SK-N-SH (cell line): ENCODE measurements around the gene LIPE.

ENCODE experiments used
- CHD2 ChIP-seq: fragments of 150-350 bp; IDR thresholded peaks from 2 replicates; pipeline ENCODE4 v1.6.1; 2018; ENCODE audit warnings: low read length; ENCODE audit not compliant: partially characterized antibody
- CTCF ChIP-seq: fragments of 200-600 bp; sonication (generic); IDR thresholded peaks from 2 replicates; pipeline ENCODE4 v1.6.1; 2017; ENCODE audit warnings: antibody characterized with exemption, mild to moderate bottlenecking, moderate library complexity
- EP300 ChIP-seq, 2 experiments: IDR thresholded peaks; 2 replicates each; pipeline versions ENCODE4 v1.4.0 to v1.6.1; 2012; ENCODE audit warnings: borderline replicate concordance in 1 of 2, low read depth in 1 of 2, low read length in 1 of 2
- EZH2phosphoT487 ChIP-seq: fragments of 200-600 bp; sonication (generic); IDR thresholded peaks from 2 replicates; pipeline ENCODE4 v1.6.1; 2017; ENCODE audit warnings: low read depth, mixed run types, mild to moderate bottlenecking, antibody characterized with exemption, moderate library complexity, borderline replicate concordance
- GABPA ChIP-seq: IDR thresholded peaks from 2 replicates; pipeline ENCODE4 v1.4.0; 2012; ENCODE audit warnings: low read depth, mild to moderate bottlenecking
- GATA2 ChIP-seq: sonication (generic); formaldehyde crosslinking; IDR thresholded peaks from 2 replicates; pipeline ENCODE4 v1.5.0; 2020; ENCODE audit warnings: mild to moderate bottlenecking, missing genetic modification reagents
- MAX ChIP-seq: IDR thresholded peaks from 2 replicates; pipeline ENCODE4 v1.4.0; 2012; ENCODE audit warnings: low read depth
- POLR2AphosphoS5 ChIP-seq: IDR thresholded peaks from 2 replicates; pipeline ENCODE4 v1.6.1; 2012; ENCODE audit warnings: low read depth, low read length
- REST ChIP-seq: IDR thresholded peaks from 2 replicates; pipeline ENCODE4 v1.6.1; 2012; ENCODE audit warnings: mild to moderate bottlenecking, low read depth, low read length, moderate library complexity
- RFX5 ChIP-seq: IDR thresholded peaks from 2 replicates; pipeline ENCODE4 v1.6.1; 2012; ENCODE audit warnings: mild to moderate bottlenecking, improper control_type of control experiment, low read length
- SMC3 ChIP-seq: IDR thresholded peaks from 2 replicates; pipeline ENCODE4 v1.6.1; 2012; ENCODE audit warnings: low read depth, low read length, improper control_type of control experiment
- TAF1 ChIP-seq: IDR thresholded peaks from 2 replicates; pipeline ENCODE4 v1.6.1; 2012; ENCODE audit warnings: low read depth, mild to moderate bottlenecking, low read length, moderate library complexity, borderline replicate concordance
- USF1 ChIP-seq: IDR thresholded peaks from 2 replicates; pipeline ENCODE4 v1.4.0; 2012; ENCODE audit warnings: low read depth, borderline replicate concordance
- YY1 ChIP-seq: IDR thresholded peaks from 2 replicates; pipeline ENCODE4 v1.4.0; 2012; ENCODE audit warnings: low read depth, mild to moderate bottlenecking

GRCh38 chr19:42445948-42446347 lies 18.8 kb upstream of the LIPE start:
- TF ChIP-seq CTCF, result no peak
- no peak for TF ChIP-seq GATA2 (CRISPR knock-in tag)
- no peak for TF ChIP-seq REST
- TF ChIP-seq EZH2phosphoT487, result no peak
- no peak for TF ChIP-seq USF1
- TF ChIP-seq MAX, result no peak
- TF ChIP-seq YY1, result no peak
- TF ChIP-seq POLR2AphosphoS5, result no peak
- TF ChIP-seq RFX5, result no peak
- no peak for TF ChIP-seq EP300 (IDR thresholded peaks at IDR 0.05; ENCODE audit: borderline replicate concordance in 1 of 2, low read depth in 1 of 2, low read length in 1 of 2)
- TF ChIP-seq GABPA, result no peak
- TF ChIP-seq SMC3, result no peak
- no peak for TF ChIP-seq CHD2
- TF ChIP-seq TAF1, result no peak
